ENCODE results near the gene KIF18B. TPM values are rescaled to one million over a fixed set of nuclear protein-coding genes. Genes with fewer than 3 reads are reported as not detected.

Gene KIF18B
- total and polyA plus RNA-seq, 2 donors (not counting 3 experiments of a cell fraction or from before 2014, with no cell fraction given), result 24.5 to 50.3 TPM

- CTCF ChIA-PET, result interaction anchor here (1.2 kb wide), 1 partner anchor 15 kb away, joined by 6 read pairs; no protein-coding TSS in a partner anchor
- peaks cover 33% of the 10 kb centered on the region for H3K79me2 ChIP-seq (ENCODE audit: control insufficient read depth, insufficient read depth, low read length)
- no peaks in the 10 kb centered on the region for H3K27me3 ChIP-seq (ENCODE audit: control insufficient read depth in 2 of 2, insufficient read depth in 2 of 2, low read length in 2 of 2)
- no TSS peak for BruUV-seq (replicated peaks)
- TF ChIP-seq JUN (IDR thresholded peaks at IDR 0.05; ENCODE audit: borderline replicate concordance, insufficient read depth, insufficient read length, low read depth) (no peak), POLR2A (IDR thresholded peaks at IDR 0.05; ENCODE audit: low read depth, low read length) (no peak), GATA2 (IDR thresholded peaks at IDR 0.05; ENCODE audit: insufficient read depth, insufficient read length, low read depth, low read length) (no peak), POLR2AphosphoS5 (IDR thresholded peaks at IDR 0.05; ENCODE audit: insufficient read depth, low read depth, low read length) (no peak), MAX (IDR thresholded peaks at IDR 0.05; ENCODE audit: insufficient read depth, insufficient read length) (no peak), FOS (IDR thresholded peaks at IDR 0.05; ENCODE audit: borderline replicate concordance, insufficient read depth, low read length) (no peak), CTCF (IDR thresholded peaks at IDR 0.05; ENCODE audit: extremely low read depth in 1 of 2, insufficient read depth in 1 of 2, low read depth in 1 of 2, low read length in 2 of 2) (no peak), MYC (IDR thresholded peaks at IDR 0.05; ENCODE audit: low read depth, low read length) (no peak), EZH2 (IDR thresholded peaks at IDR 0.05; ENCODE audit: borderline replicate concordance, low read depth, low read length, severe bottlenecking) (no peak)
- no peaks in the 10 kb centered on the region for H3K4me1 ChIP-seq (ENCODE audit: control insufficient read depth, extremely low read depth, insufficient read depth, low read length)
- no peaks in the 10 kb centered on the region for H3K9me3 ChIP-seq (replicated peaks; ENCODE audit: control insufficient read depth, insufficient read depth, low read length)
- no peak overlapping the region for H3K9ac ChIP-seq (replicated peaks; ENCODE audit: extremely low read depth, insufficient read depth, low read length)
- FAIRE-seq, result no peak
- dilution Hi-C loops (cut with MboI; ENCODE audit: extremely low pct_ligation_motif_present, low sequenced_read_pairs) (no loop called here), intact Hi-C loops (cut with micrococcal nuclease) (no loop called here)
- no peak overlapping the region for H3K27ac ChIP-seq (ENCODE audit: insufficient read depth, low read depth, low read length)
- H3K4me2 ChIP-seq (ENCODE audit: insufficient read depth, low read length), result no peak overlapping the region
- no peak for DNase-seq (ENCODE audit: low read depth, low spot score)
- no peak overlapping the region for H3K4me3 ChIP-seq (replicated peaks in 1 of 3; ENCODE audit: insufficient read depth in 1 of 3, low read depth in 1 of 3, low read length in 3 of 3)
- POLR2A ChIA-PET, result no interaction called here
- H4K20me1 ChIP-seq (replicated peaks; ENCODE audit: control insufficient read depth, extremely low read depth, insufficient read depth, low read length), result no peaks in the 10 kb centered on the region
- peaks cover 6 to 8% of the 10 kb centered on the region in 2 experiments for H3K36me3 ChIP-seq (ENCODE audit: control insufficient read depth in 2 of 2, extremely low read depth in 1 of 2, insufficient read depth in 2 of 2, low read length in 2 of 2)
- no peak overlapping the region for H2AFZ ChIP-seq (ENCODE audit: low read depth, low read length)
- no peaks in the 10 kb centered on the region for H3K9me1 ChIP-seq (replicated peaks; ENCODE audit: control insufficient read depth, extremely low read depth, insufficient read depth, low read length)
Measured at GRCh38 chr17:44935116-44935515, 12.5 kb downstream of the KIF18B start.

Measured in endothelial cell of umbilical vein (primary cell).